ENCODE results near the gene TXNL4A.

The TXNL4A gene

DNA sequence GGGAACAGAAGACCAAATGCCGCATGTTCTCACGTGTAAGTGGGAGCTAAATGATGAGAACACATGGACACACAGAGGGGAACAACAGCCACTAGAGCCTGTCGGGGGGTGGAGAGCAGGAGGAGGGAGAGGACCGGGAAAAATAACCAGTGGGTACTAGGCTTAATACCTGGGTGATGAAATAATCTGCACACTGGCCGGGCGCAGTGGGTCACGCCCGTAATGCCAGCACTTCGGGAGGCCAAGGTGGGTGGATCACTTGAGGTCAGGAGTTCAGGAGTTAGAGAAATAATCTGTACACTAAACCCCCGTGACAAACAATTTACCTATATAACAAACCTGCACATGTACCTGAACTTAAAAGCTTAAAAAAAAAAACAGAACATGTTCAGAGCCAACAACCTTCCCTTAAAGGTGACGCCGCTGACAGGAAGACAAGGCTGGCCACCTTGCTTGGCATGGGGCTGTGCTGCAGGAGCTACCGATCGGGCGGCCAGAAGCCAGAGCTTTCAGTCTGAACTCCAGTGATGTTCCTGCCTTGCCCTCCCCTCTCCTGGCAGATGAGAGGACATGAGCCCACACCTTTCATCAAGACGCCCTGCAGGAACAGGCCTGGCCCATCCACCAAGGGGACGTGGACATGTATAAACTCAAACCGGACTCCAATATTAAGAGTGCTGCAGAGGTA lies 48.1 kb downstream of the TXNL4A start:
- peaks cover 16% of the 10 kb centered on the region for H3K4me1 ChIP-seq (ENCODE audit: control insufficient read depth, insufficient read depth, low read depth, low read length)
- H3K4me3 ChIP-seq (ENCODE audit: insufficient read depth in 1 of 2, low read depth in 1 of 2, low read length in 2 of 2), result no peak overlapping the region
- H2BK5ac ChIP-seq (ENCODE audit: low read depth, low read length, poor library complexity, severe bottlenecking), result no peak overlapping the region
- H3K36me3 ChIP-seq (ENCODE audit: control insufficient read depth in 1 of 2, insufficient read depth in 2 of 2, low read depth in 1 of 2, low read length in 2 of 2), result peaks cover 58 to 62% of the 10 kb centered on the region in 2 experiments
- WGBS, result 95% methylated on average over 18 of the region's 18 CpGs
- H4K8ac ChIP-seq (ENCODE audit: low read length), result no peak overlapping the region
- H3K4me2 ChIP-seq (ENCODE audit: low read length, poor library complexity, severe bottlenecking), result no peak overlapping the region
- H3K9ac ChIP-seq (ENCODE audit: low read length), result no peak overlapping the region
- H3K27me3 ChIP-seq (ENCODE audit: control insufficient read depth in 1 of 2, insufficient read depth in 1 of 2, low read length in 2 of 2), result no peaks in the 10 kb centered on the region
- H3K79me1 ChIP-seq (replicated peaks; ENCODE audit: low read length, poor library complexity, severe bottlenecking), result peaks cover 55% of the 10 kb centered on the region
- no peak overlapping the region for H4K91ac ChIP-seq (ENCODE audit: low read length)
- no peak overlapping the region for H2BK120ac ChIP-seq (ENCODE audit: low read depth, low read length)
- DNase-seq, result no peak
- H2AK5ac ChIP-seq (ENCODE audit: low read length, severe bottlenecking), result no peak overlapping the region
- H2BK15ac ChIP-seq (ENCODE audit: low read depth, poor library complexity, severe bottlenecking), result no peak overlapping the region
- H3K18ac ChIP-seq (ENCODE audit: low read depth in 1 of 2, low read length in 2 of 2), result no peak overlapping the region
- no peak overlapping the region for H3K14ac ChIP-seq (ENCODE audit: low read length in 2 of 2)
- no peak overlapping the region for H3K27ac ChIP-seq (ENCODE audit: low read length, poor library complexity, severe bottlenecking)
- no peak overlapping the region for H2BK12ac ChIP-seq (ENCODE audit: low read length in 2 of 2)
- no peak overlapping the region for H2AFZ ChIP-seq (ENCODE audit: low read depth, low read length)
- H3K23ac ChIP-seq (ENCODE audit: low read length in 2 of 2), result no peak overlapping the region
- no peak overlapping the region for H3K4ac ChIP-seq (ENCODE audit: low read depth in 1 of 2, low read length in 2 of 2)
- peaks cover 5% of the 10 kb centered on the region for H3K9me3 ChIP-seq (ENCODE audit: control insufficient read depth, low read length)

DNA sequence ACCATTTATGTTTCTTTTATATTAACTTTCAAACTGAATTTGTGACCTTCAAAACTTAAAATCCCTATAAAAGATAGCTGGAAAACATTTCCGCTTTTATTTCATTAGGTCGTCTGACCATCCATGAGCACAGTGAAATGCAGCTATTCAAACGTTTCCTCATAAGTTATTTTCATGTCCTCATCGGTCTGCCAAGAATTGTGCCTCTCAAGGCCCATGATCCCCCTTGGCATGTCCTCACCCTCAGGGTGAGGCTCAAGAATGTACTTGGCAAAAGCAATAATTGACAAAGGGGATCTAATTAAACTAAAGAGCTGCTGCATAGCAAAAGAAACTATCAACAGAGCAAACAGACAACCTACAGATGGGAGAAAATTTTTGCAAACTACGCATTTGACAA lies 49.3 kb downstream of the TXNL4A start:
- H2BK120ac ChIP-seq (ENCODE audit: low read depth, low read length), result no peak overlapping the region
- H3K4me1 ChIP-seq (ENCODE audit: control insufficient read depth, insufficient read depth, low read depth, low read length), result peaks cover 6% of the 10 kb centered on the region
- no peak overlapping the region for H3K4me2 ChIP-seq (ENCODE audit: low read length, poor library complexity, severe bottlenecking)
- no peak overlapping the region for H3K23ac ChIP-seq (ENCODE audit: low read length in 2 of 2)
- no peak overlapping the region for H4K8ac ChIP-seq (ENCODE audit: low read length)
- H3K4me3 ChIP-seq (ENCODE audit: insufficient read depth in 1 of 2, low read depth in 1 of 2, low read length in 2 of 2), result no peak overlapping the region
- no peak overlapping the region for H3K18ac ChIP-seq (ENCODE audit: low read depth in 1 of 2, low read length in 2 of 2)
- H3K9ac ChIP-seq (ENCODE audit: low read length), result no peak overlapping the region
- no peak overlapping the region for H3K14ac ChIP-seq (ENCODE audit: low read length in 2 of 2)
- no peak overlapping the region for H2BK15ac ChIP-seq (ENCODE audit: low read depth, poor library complexity, severe bottlenecking)
- H2AK5ac ChIP-seq (ENCODE audit: low read length, severe bottlenecking), result no peak overlapping the region
- peaks cover 69 to 72% of the 10 kb centered on the region in 2 experiments for H3K36me3 ChIP-seq (ENCODE audit: control insufficient read depth in 1 of 2, insufficient read depth in 2 of 2, low read depth in 1 of 2, low read length in 2 of 2)
- no peak for DNase-seq
- no peak overlapping the region for H3K4ac ChIP-seq (ENCODE audit: low read depth in 1 of 2, low read length in 2 of 2)
- no peaks in the 10 kb centered on the region for H3K27me3 ChIP-seq (ENCODE audit: control insufficient read depth in 1 of 2, insufficient read depth in 1 of 2, low read length in 2 of 2)
- H3K79me1 ChIP-seq (replicated peaks; ENCODE audit: low read length, poor library complexity, severe bottlenecking), result peaks cover 58% of the 10 kb centered on the region
- no peak overlapping the region for H3K27ac ChIP-seq (ENCODE audit: low read length, poor library complexity, severe bottlenecking)
- no peak overlapping the region for H2AFZ ChIP-seq (ENCODE audit: low read depth, low read length)
- H2BK5ac ChIP-seq (ENCODE audit: low read depth, low read length, poor library complexity, severe bottlenecking), result no peak overlapping the region
- 92% methylated on average over 5 of the region's 5 CpGs for WGBS
- H3K9me3 ChIP-seq (ENCODE audit: control insufficient read depth, low read length), result peaks cover 11% of the 10 kb centered on the region
- H4K91ac ChIP-seq (ENCODE audit: low read length), result no peak overlapping the region
- H2BK12ac ChIP-seq (ENCODE audit: low read length in 2 of 2), result no peak overlapping the region

DNA sequence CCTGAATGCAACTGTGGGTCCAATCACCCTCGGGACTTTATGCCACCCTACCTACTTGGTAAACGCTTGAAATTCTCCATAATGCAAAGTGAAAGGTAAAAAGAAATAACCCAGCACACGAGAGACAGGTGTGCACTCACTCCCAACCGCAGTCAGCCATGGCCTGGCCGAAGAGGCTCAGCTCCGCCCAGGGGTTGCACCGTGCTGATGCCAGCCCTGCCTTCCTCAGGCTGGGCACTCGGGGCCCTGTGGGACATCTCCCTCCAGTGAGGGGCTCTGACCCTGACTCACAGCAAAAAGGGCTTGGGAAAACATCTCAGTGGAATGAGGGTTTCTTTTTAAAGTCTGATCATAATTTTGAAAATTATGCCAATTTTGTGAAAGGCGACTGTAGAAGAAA lies 50.2 kb downstream of the TXNL4A start:
- Histone ChIP-seq H2BK15ac (ENCODE audit: low read depth, poor library complexity, severe bottlenecking) (no peak overlapping the region), H2AK5ac (ENCODE audit: low read length, severe bottlenecking) (no peak overlapping the region), H4K91ac (ENCODE audit: low read length) (no peak overlapping the region)

DNA sequence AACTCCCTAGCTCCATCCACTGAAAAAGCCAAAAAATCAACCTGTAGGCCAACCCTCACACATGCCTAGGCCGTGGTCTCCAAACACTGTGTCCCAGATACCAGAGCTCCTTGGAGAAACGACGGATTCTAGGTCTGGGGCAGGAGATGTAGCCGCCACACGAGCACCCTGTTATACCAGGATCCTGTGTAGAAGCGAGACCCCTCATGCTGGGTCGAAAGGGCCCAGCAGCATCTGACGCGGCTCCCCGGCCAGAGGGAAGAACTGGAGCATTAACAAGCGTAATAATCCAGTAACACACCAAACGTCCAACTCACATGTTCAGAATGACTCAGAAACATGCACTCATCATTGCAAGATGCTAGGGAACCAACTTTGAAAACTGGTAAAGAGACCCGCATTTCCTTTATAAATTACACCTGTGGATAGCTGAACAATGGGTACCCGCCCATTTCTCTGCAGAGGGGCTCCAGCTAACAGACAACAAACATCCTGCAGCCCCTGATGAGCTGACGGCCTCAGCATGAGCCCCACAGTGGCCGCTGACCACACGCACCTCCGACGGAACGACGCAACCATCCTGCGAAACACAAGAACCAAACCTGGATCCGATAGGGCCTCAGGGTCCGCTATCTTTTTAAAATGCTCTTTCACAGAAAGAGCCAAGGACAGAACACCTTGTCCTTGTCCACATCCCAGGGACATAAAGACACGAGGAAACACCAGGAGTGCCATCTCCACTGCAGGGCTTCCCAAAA lies 51.1 kb downstream of the TXNL4A start:
- Histone ChIP-seq H3K79me1 (replicated peaks; ENCODE audit: low read length, poor library complexity, severe bottlenecking) (peaks cover 49% of the 10 kb centered on the region), H3K4ac (ENCODE audit: low read depth in 1 of 2, low read length in 2 of 2) (no peak overlapping the region), H4K91ac (ENCODE audit: low read length) (no peak overlapping the region), H3K27ac (ENCODE audit: low read length, poor library complexity, severe bottlenecking) (no peak overlapping the region), H2AFZ (ENCODE audit: low read depth, low read length) (no peak overlapping the region), H3K4me3 (ENCODE audit: insufficient read depth in 1 of 2, low read depth in 1 of 2, low read length in 2 of 2) (no peak overlapping the region), H3K18ac (ENCODE audit: low read depth in 1 of 2, low read length in 2 of 2) (no peak overlapping the region), H3K23ac (ENCODE audit: low read length in 2 of 2) (no peak overlapping the region), H2BK15ac (ENCODE audit: low read depth, poor library complexity, severe bottlenecking) (no peak overlapping the region), H3K4me2 (ENCODE audit: low read length, poor library complexity, severe bottlenecking) (no peak overlapping the region), H3K4me1 (ENCODE audit: control insufficient read depth, insufficient read depth, low read depth, low read length) (no peaks in the 10 kb centered on the region), H2AK5ac (ENCODE audit: low read length, severe bottlenecking) (no peak overlapping the region), H3K9me3 (ENCODE audit: control insufficient read depth, low read length) (peaks cover 27% of the 10 kb centered on the region), H2BK5ac (ENCODE audit: low read depth, low read length, poor library complexity, severe bottlenecking) (no peak overlapping the region), H3K36me3 (ENCODE audit: control insufficient read depth in 1 of 2, insufficient read depth in 2 of 2, low read depth in 1 of 2, low read length in 2 of 2) (peaks cover 62 to 68% of the 10 kb centered on the region in 2 experiments), H2BK120ac (ENCODE audit: low read depth, low read length) (no peak overlapping the region), H4K8ac (ENCODE audit: low read length) (no peak overlapping the region), H3K9ac (ENCODE audit: low read length) (no peak overlapping the region), H3K27me3 (ENCODE audit: control insufficient read depth in 1 of 2, insufficient read depth in 1 of 2, low read length in 2 of 2) (no peaks in the 10 kb centered on the region), H2BK12ac (ENCODE audit: low read length in 2 of 2) (no peak overlapping the region), H3K14ac (ENCODE audit: low read length in 2 of 2) (no peak overlapping the region)
- 94% methylated on average over 25 of the region's 25 CpGs for WGBS
- no peak for DNase-seq

More for the DNA sequence above, 50.2 kb downstream of the TXNL4A start:
- no peaks in the 10 kb centered on the region for H3K4me1 ChIP-seq (ENCODE audit: control insufficient read depth, insufficient read depth, low read depth, low read length)
- DNase-seq, result no peak
- no peaks in the 10 kb centered on the region for H3K27me3 ChIP-seq (ENCODE audit: control insufficient read depth in 1 of 2, insufficient read depth in 1 of 2, low read length in 2 of 2)
- WGBS, result 94% methylated on average over 9 of the region's 9 CpGs
- H2BK12ac ChIP-seq (ENCODE audit: low read length in 2 of 2), result no peak overlapping the region
- no peak overlapping the region for H2BK120ac ChIP-seq (ENCODE audit: low read depth, low read length)
- H3K4me3 ChIP-seq (ENCODE audit: insufficient read depth in 1 of 2, low read depth in 1 of 2, low read length in 2 of 2), result no peak overlapping the region
- no peak overlapping the region for H3K27ac ChIP-seq (ENCODE audit: low read length, poor library complexity, severe bottlenecking)
- H3K9ac ChIP-seq (ENCODE audit: low read length), result no peak overlapping the region
- no peak overlapping the region for H3K18ac ChIP-seq (ENCODE audit: low read depth in 1 of 2, low read length in 2 of 2)
- no peak overlapping the region for H3K23ac ChIP-seq (ENCODE audit: low read length in 2 of 2)
- no peak overlapping the region for H2AFZ ChIP-seq (ENCODE audit: low read depth, low read length)
- H3K4ac ChIP-seq (ENCODE audit: low read depth in 1 of 2, low read length in 2 of 2), result no peak overlapping the region
- H3K9me3 ChIP-seq (ENCODE audit: control insufficient read depth, low read length), result peaks cover 19% of the 10 kb centered on the region
- peaks cover 54% of the 10 kb centered on the region for H3K79me1 ChIP-seq (replicated peaks; ENCODE audit: low read length, poor library complexity, severe bottlenecking)
- H3K4me2 ChIP-seq (ENCODE audit: low read length, poor library complexity, severe bottlenecking), result no peak overlapping the region
- no peak overlapping the region for H4K8ac ChIP-seq (ENCODE audit: low read length)
- no peak overlapping the region for H3K14ac ChIP-seq (ENCODE audit: low read length in 2 of 2)
- H2BK5ac ChIP-seq (ENCODE audit: low read depth, low read length, poor library complexity, severe bottlenecking), result no peak overlapping the region
- H3K36me3 ChIP-seq (ENCODE audit: control insufficient read depth in 1 of 2, insufficient read depth in 2 of 2, low read depth in 1 of 2, low read length in 2 of 2), result peaks cover 71 to 75% of the 10 kb centered on the region in 2 experiments

Data from mesenchymal stem cell (in vitro differentiated cells and primary cell).